Measurements from ENCODE around the gene CCDC174.
"Not testable (repeated sequence)": the region's sequence is repeated elsewhere in the genome, so short reads cannot be mapped to it uniquely, and the experiment has no call there.

Gene CCDC174

DNA sequence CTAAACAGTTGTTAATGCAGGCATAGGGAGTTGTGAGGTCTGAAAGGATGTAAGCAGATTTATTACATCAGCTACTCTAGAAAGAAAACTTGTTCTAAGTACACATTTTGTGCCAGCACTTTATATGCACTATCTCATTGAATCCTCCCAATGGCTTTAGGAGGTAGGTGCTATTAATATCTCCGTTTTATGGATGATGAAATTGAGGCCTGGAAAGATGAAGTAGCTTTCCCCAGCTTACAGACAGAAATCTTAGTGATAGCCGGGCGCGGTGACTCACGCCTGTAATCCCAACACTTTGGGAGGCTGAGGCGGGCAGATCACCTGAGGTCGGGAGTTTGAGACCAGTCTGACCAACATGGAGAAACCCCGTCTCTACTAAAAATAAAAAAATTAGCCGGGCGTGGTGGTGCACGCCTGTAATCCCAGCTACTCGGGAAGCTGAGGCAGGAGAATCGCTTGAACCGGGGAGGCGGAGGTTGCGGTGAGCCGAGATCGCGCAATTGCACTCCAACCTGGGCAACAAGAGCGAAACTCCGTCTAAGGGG, 872 bp downstream of the CCDC174 start:
- DNase-seq (ENCODE audit: low spot score), result not testable (repeated sequence)

GRCh38 chr3:14657579-14657978, 6.0 kb downstream of the CCDC174 start:
- no peak for DNase-seq (ENCODE audit: low spot score)

DNA sequence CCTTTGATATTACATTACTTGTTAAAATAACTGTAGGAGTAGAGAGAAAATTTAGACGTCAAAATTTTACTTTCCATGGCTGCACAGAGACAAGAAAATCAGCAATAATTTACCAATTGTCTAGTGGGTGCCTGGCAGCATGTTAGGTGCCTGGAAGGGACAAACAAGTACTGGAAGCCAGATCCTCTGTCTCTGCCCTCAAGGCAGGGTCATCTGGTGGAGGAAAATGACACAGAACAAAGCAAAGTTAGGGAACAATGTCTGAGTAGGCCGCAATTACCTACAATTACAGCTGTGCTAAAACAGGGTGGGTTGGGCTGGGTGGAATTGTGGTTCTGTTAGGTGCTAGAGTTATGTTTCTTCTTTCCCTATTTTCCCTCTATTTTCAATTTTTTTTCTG, 7.4 kb downstream of the CCDC174 start:
- no peak for DNase-seq (ENCODE audit: low spot score)

GRCh38 chr3:14660942-14661341, 9.4 kb downstream of the CCDC174 start:
- no peak for DNase-seq (ENCODE audit: low spot score)

DNA sequence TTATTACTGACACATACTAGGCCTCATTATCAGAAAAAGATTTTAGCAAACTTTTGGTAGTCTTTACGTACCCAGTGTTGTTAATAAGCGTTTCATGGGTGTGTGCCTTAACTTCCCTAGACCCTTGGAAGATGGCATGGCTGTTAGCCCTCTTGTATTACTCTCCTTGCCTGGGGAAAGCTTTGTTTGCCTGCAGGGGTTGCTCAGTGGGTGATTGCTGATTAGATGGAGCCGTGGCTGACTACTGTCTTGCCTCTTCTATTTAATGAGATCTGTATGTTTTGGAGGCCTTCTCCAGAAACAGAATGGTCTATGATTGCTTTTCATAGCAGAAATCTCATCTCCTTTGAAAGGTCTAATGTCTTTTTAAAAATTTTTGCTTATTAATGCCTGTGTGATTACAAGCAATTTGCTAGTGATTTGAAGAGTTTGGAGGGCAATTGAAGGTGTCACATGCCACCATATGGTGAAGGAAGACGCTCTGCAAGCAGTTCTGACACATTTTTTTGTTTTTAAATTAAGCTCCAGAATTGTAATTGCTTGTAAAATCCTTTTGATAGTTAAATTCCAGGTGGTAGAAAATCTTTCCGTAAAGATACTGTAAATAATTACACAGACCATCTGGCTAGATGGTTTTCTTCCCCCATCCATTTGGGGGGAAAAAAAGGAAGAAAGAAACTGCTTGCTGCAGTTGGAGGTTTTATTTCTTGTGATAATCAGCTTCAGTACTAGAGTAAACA, 12.0 kb downstream of the CCDC174 start:
- no peak for DNase-seq (ENCODE audit: low spot score)

DNA sequence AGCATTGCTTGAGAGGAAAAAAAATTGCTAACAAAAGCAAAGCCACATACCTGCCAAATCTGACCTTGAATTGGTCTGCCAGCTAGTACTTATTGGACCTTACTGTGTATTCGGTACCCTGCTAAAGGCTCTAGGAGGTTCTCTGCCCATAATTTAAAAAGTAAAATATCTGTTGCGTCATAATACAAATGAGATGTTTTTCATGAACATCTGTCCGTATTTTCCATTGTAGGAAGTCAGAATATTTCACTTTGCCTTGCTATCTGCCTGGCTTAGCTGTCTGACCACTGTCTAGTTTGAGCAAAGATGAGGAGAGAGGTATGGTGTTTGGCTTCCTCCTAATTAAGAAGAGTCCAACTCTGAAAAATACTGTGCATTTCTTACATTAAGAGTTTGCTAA, 12.6 kb downstream of the CCDC174 start:
- no peak for DNase-seq (ENCODE audit: low spot score)

DNA sequence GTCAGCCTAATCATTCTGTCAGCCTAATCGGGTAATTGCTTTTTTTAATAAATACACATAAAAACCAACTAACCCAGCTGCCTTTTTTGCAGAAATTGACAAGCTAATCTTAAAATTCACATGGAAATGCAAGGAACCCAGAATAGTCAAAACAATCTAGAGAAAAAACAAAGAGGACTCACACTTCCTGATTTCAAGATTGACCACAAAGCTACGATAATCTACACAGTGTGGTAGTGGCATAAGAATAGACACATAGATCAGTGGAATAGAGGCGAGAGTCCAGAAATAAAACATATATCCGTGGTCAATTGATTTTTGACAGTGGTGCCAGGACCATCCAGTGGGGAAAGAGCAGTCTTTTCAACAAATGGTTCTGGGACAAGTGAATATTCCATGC, 21.0 kb downstream of the CCDC174 start:
- DNase-seq (ENCODE audit: low spot score), result no peak

DNA sequence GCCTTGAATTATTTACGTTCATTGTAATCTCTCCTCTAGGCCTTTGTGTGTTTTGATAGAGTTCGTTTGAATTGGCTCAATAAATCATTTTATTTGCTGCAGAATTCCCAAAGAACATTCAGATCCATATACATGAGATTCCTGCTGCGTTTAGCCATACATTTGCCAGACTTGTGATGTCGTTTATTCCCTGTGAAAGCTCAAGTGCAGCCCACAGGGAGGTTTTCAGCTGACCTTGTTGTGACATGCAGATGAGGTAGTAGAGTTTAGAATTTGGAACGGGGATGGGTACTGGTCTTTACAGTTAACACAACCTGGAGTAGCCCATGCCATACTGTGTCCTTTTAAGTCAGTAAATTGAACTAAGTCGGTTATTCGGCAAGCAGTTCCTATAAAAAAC, 23.3 kb downstream of the CCDC174 start, which contains the start of gene C3orf20:
Gene C3orf20 (plus strand): TSS at position 301 of the 400 bp plus-strand sequence. CDS start 7,573 bp downstream, outside the sequence.
- DNase-seq (ENCODE audit: low spot score), result no peak

- DNase-seq (ENCODE audit: low spot score), result no peak
Measured at GRCh38 chr3:14676881-14677280, 25.3 kb downstream of the CCDC174 start.

- DNase-seq (ENCODE audit: low spot score), result no peak
Measured at GRCh38 chr3:14678015-14678503, 26.5 kb downstream of the CCDC174 start.

- no peak for DNase-seq (ENCODE audit: low spot score)
Measured at GRCh38 chr3:14680115-14680514, 28.6 kb downstream of the CCDC174 start.

GRCh38 chr3:14680716-14681115, 29.2 kb downstream of the CCDC174 start:
- peak; percentile 88 for DNase-seq (ENCODE audit: low spot score)

GRCh38 chr3:14684447-14684846, 32.9 kb downstream of the CCDC174 start:
- no peak for DNase-seq (ENCODE audit: low spot score)

- DNase-seq (ENCODE audit: low spot score), result no peak
Measured at GRCh38 chr3:14685179-14685578, 33.6 kb downstream of the CCDC174 start.

DNA sequence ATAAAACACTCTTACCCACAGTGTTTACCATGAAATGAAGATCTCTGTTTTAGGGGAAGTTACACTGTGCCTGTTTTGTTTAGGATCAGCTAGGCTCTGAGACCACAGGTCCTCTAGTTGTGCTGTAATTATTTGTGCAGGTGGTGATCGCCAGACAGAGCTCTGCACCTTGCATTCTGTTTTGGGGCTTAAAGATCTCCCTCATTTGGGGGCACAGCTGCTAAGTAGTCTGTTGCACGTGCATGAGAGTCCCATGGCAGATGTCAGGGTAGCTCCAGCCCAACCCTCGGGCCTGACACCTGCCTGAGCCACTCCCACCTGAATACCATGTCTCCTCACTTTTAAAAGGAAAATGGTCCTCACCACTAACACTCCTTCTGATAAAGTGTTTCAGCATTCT, 35.8 kb downstream of the CCDC174 start:
- DNase-seq (ENCODE audit: low spot score), result no peak

- no peak for DNase-seq (ENCODE audit: low spot score)
Measured at GRCh38 chr3:14688525-14688924, 37.0 kb downstream of the CCDC174 start.

DNA sequence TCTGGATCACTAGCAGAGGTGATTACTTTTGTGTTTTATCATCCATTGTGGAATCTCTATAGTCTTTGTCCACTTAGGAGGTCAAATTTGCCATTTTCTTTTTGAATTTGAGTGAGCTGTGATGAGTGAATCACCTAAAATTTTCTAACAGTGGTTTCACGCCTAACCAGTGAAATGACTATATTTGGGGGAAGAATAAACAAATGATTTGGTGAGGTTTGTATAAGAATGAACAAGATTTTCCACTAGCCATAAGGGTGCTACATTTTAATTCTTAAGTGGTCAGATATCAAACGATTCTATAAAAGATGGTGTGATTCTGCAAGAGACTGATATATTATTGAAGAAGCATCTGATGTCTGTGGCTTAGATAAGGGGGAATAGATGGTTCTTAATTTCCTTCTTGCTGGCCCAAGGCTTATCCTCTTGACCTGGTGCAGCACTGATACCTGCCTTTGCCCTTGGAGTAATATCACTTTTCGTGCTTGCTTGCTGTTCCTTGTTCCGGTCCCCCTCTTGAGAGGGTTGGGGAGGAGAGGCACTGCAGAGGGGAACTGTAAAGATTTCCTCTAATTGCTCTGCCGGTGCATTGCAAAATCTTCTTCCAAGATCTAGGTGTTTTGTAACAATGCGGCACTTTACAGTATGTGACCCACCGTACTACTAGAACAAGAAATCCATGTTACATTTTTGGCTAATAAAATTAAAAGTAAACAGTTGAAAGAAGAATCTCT, 37.9 kb downstream of the CCDC174 start:
- DNase-seq (ENCODE audit: low spot score), result no peak

DNA sequence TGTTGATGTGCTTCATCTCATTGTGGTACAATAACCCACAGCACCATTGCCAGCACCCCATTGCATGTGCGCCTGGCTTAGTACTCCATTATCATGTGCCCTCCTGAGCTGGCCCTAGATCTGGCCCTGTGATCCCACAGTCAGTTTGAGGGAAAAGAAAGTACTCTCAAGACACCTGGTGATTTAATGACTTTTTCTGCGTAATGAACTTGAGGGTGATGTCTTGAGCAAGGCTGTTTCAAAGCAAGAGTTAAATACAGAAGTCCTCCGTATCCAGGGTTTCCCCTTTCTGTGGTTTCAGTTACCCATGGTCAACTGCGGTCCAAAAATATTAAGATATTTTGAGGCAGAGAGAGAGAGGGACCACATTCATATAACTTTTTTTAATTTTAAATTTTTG, 39.7 kb downstream of the CCDC174 start:
- no peak for DNase-seq (ENCODE audit: low spot score)

- DNase-seq (ENCODE audit: low spot score), result no peak
Measured at GRCh38 chr3:14691719-14692118, 40.2 kb downstream of the CCDC174 start.

- no peak for DNase-seq (ENCODE audit: low spot score)
Measured at GRCh38 chr3:14698601-14699244, 47.2 kb downstream of the CCDC174 start.

DNA sequence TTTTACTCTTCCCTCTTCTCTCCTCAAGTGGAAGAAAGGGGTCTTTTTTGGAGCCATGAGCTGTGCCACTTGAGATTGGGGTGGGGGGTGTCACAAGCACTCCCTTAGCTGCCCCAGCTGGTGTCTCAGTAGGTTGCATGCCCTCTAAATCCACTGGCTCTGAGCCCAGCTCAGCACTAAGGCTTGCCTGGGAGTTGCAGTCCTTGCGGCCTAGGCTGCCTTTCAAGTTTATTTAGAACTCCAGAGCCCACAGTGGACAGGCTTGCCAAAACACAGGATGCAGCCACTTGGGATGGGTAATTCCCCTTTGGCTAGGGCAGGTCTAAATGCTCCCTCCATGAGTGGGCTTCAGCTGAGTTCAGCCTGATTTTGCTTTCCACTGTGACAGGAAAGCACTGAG, 48.1 kb downstream of the CCDC174 start:
- DNase-seq (ENCODE audit: low spot score), result no peak

GRCh38 chr3:14700891-14701290, 49.3 kb downstream of the CCDC174 start:
- no peak for DNase-seq (ENCODE audit: low spot score)

DNA sequence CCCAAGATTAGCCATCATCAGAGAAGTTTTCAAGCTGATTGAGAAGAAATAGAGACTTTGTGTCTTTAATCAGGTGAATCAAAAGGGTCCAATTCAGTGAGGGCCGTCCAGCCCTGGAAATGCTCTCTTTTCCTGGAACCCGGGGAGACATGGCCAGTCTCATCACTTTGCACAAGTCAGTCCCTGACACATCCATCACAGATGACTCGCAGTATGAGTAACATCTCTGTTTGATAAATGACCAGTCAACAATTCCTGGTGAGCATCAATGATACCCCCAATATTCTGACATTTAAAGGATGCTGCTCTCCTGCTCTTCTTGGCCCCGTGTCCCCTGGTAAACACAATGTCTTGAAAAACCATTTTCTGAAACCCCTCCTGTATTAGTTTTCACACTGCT, 50.1 kb downstream of the CCDC174 start:
- no peak for DNase-seq (ENCODE audit: low spot score)

Data from COLO829 (cell line).